ENCODE results near the gene PRICKLE3.
"Not testable (repeated sequence)": the region's sequence is repeated elsewhere in the genome, so short reads cannot be mapped to it uniquely, and the experiment has no call there.

The PRICKLE3 gene

GRCh38 chrX:49184294-49185281 is 1.6 kb downstream of the PRICKLE3 start:
- DNase-seq (ENCODE audit: low read depth in 2 of 2, low spot score in 1 of 2) = no peak

DNA sequence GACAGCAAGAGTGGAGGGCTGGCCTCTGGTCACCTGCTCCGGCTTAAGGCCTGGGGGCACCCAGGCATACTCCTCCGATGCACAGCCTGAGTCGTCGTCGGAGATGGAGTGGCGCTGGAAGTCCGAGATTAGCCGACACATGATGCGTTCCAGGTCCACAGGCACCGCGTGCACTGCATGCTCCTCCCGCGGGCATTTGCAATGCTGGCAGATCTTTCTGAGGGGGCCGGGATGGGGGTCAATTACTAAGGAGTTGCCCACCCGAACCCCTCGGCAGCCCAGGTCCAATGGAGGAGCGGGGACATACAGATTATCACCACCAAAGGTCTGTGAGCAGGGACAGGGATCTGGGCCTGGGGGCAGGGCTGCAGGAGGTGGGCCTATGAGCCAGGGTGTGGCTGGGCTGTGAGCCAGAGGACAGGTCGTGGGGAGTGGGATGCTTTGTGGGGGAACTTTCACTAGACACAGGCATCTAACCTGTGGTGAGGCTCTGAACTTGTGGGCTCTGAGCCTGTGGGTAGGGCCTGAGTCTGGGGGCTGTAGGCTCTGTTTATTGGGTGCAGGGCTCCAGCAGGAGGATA is 2.4 kb downstream of the PRICKLE3 start:
- DNase-seq (ENCODE audit: low read depth in 2 of 2, low spot score in 1 of 2) = no peak

DNA sequence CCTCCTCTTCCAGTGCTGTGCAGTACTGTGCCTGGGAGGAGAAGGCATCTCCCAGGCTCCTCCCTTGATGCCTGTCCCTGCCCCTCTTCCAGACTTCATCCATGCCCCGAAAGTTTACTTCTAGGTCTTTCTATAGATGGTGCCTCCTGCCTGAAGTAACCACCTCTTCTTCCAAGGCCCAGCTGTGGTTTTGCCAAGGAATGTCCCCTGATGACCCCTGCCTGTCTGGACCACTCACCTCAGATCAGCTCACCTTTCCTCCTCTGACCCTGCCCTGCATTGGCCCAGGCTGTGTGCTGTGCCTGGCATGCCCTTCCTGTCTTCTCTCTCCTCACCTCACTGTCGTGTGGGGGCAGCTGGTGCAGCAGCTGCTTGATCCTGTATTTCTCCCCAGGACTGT is 6.8 kb downstream of the PRICKLE3 start:
- no peak for DNase-seq (ENCODE audit: low read depth in 2 of 2, low spot score in 1 of 2)

DNA sequence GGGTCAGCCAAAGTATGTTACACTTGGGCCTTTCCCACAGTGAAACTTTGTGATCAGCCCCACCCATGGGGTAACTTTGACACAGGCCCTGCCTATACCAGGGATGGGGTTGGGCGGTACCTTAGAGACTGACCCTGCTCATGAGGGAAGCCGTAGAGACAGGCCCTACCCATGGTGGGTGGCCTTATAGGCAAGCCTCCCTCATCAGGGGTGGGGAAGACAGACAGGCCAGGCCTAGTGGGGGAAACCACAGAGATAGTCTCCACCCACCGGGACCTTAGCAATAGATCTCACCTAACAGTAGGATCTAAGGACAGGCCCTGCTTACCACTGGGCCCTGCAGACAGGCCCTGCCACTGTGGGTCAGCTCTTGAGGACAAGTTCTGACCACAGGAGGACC is 7.6 kb downstream of the PRICKLE3 start:
- no peak for DNase-seq (ENCODE audit: low read depth in 2 of 2, low spot score in 1 of 2)

GRCh38 chrX:49177873-49178480 is 8.2 kb downstream of the PRICKLE3 start:
- no peak for DNase-seq (ENCODE audit: low read depth in 2 of 2, low spot score in 1 of 2)

GRCh38 chrX:49177338-49177833 is 8.8 kb downstream of the PRICKLE3 start:
- DNase-seq (ENCODE audit: low read depth in 2 of 2, low spot score in 1 of 2) = no peak

DNA sequence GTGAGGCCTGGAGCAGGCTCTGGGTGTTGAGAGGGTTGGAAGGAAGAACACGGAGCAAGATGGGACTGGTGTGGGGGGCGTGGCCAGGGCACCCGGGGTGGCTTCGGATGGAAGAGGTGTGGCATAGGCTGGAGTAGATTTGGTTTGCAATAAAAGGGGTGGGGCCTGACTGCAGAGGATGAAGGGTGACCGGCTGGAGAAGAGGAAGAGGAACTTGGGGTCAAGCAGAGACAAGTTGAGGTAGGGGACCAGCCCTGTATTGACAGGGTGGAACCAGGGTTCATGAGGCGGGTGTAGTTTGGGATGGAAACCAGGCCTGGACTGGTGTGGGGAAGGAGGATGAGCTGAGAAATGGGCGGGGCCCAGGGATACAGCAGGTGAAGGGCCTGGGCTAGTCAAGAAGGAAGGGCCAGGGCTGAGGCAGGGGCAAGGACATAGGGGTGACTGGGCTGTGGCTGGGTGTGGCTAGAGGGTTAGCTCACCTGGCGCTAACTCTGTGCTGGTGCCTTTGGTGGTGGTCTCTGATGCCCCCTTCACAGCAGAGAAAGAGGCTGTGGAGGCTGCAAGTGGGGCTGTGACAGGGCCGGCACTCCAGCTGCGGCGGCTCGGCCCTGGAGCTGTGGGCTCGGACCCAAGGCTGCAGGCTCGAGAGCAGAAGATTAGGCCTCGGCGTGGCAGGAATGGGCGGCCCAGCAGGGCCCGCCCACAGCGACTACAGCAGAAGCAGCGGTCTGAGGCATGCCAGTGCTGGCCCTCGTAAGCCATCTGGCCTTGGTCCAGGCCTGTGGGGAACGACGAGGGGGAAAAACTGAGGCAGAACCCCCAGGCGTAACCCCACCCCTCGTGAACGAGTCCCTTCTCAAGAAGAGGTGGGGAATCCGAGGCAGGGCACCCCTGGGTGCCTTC is 9.5 kb downstream of the PRICKLE3 start:
- no peak for DNase-seq (ENCODE audit: low read depth in 2 of 2, low spot score in 1 of 2)

DNA sequence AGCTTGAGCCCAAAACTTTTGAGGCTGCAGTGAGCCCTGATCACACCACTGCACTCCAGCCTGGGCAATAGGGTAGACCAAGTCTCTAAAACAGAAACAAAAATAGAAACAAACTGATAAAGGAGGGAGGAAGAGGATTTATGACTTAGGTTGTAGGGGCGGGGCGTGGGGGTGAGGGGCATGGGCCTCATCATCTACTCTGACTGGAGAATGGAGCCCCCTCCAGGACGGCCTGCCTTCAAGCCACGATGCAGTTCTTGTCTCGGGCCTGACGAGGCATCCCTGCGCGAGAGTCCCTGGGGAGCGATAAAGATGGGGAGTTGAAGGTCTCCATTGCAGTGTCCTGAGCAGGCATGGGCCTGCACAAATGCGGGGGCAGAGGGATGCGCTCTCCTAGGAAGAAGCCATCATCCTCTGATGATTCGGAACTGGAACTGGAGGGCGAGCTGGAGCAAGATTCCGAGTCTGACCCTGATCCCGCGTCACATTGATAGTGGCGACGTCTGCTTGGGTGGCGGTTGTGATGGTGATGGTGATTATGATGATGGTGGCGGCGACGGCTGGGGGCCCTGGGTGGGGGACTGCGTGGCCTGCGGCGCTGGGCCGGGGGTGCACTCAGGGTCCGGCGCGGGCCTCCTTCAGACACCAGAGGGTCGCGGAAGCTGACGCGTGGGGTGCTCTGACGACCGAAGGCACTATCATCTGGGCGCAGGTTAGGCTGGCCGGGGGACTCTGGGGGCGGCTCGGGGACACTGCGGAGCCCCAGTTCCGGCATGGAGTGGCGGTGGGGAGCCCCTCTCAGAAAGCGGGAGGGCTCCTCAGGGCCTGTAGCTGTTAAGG is 10.5 kb downstream of the PRICKLE3 start:
- no peak for DNase-seq (ENCODE audit: low read depth in 2 of 2, low spot score in 1 of 2)

GRCh38 chrX:49174723-49175122 is 11.4 kb downstream of the PRICKLE3 start:
- no peak for DNase-seq (ENCODE audit: low read depth in 2 of 2, low spot score in 1 of 2)

- DNase-seq (ENCODE audit: low read depth in 2 of 2, low spot score in 1 of 2) = not testable (repeated sequence)
Observed at GRCh38 chrX:49173544-49173943, 12.6 kb downstream of the PRICKLE3 start.

GRCh38 chrX:49172280-49172780 is 13.8 kb downstream of the PRICKLE3 start:
- peak; percentile 20 to 49 for DNase-seq (ENCODE audit: low read depth in 2 of 2, low spot score in 1 of 2)

GRCh38 chrX:49171752-49172279 is 14.4 kb downstream of the PRICKLE3 start, which contains the start of gene PLP2:
Gene PLP2 (plus strand): TSS chrX:49171898. CDS start chrX:49172001, 103 bp downstream.
- DNase-seq (ENCODE audit: low read depth in 2 of 2, low spot score in 1 of 2) = peak; percentile 34 to 65

DNA sequence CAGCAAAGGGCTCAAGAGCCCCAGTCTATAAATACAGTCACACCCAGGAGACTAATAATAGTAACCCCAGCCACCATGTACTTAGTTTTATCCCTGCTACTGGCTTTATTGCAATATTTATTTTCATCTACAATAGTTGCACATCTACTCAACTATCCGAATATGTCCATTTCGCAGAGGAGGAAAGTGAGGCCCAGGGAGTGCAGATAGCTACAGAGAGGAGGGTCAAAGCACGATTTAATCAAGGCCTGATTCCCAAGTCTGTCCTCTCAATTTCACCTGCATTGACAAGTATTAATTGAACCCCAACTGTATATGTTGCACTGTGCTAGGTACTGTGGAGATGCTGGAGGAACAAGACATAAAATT is 18.4 kb downstream of the PRICKLE3 start:
- no peak for DNase-seq (ENCODE audit: low read depth in 2 of 2, low spot score in 1 of 2)

DNA sequence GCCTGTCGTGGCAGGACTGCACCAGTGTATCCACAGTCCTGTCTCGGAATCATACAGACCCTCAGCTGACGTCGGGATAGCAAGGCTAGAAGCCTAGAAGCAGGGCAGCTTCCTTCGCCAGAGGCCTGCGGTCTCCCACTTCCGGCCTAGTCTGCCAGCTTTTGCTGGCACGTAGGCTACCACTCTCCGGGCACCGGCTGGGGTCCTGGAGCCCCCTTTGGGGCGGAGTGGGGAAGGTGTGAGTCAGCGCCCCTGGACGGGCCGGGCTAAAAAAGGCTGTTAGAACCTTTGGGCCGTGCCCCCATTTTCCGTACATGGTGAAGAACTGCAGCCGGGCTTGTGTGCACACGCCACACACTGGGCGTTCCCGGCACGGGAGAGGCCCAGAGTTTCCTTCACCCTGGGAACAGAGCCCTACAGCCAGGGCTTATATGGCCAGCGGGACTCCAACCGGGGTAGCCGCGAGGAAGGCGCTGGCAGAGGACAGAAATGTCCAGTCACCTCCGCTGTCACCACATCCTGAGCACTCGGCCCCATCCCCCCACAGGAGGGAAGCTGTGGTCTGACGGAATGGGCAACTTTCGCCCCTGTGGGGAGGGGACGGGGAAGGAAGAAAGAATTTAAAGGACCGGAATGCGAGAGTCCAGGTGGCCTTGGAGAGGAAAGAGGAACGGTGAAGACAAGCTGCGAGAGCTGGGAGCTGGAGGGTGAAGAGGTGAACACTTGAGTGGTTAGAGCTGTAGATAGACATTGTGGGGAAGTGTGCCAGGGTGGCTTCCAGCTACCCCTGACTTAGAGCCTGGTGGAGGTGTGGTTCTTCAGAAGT is 19.0 kb downstream of the PRICKLE3 start:
- DNase-seq (ENCODE audit: low read depth in 2 of 2, low spot score in 1 of 2) = peak; percentile 6 to 50

DNA sequence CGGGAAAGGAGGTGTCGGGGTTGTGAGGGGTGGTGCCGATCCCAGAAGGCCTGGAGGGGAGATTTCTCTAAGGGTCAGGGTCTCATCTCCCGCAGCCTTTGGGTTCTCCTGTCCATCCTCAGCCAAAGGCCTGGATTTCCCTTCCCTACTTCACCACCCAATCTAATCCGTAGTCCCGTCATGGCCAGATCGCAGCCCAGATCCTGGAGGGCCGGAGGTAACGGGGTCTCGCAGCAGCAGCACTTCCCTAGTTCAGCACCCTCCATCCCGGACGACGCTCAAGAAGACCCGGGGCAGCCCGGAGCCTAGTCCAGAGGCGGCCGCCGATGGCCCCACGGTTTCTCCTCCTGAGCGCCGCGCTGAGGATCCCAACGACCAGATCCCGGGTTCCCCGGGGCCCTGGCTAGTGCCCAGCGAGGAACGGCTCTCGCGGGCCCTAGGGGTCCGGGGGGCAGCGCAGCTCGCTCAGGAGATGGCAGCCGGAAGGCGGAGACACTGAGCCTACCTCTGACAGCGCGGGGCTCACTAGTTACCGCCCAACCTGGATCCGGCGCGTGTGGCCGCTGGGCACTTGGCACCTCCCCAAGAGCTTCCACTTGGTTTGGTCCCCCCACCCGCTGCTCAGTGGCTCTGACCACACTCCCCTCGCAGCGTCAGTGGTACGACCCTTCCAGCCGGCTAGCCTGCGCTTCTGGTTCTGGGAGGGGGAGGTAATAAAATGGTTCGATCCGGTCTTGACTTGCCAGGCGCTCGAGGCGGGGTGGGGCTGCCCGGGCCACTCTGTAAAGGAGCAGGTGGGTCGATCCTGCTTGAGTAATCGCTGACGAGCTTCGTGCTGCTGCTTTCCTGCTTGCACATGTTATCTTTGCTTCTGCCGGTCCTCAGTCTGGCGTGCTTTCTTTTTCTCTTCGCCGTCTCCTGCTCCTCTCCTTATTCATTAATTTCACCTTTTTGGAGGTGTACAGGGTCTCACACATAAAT is 20.0 kb downstream of the PRICKLE3 start:
- DNase-seq (ENCODE audit: low read depth in 2 of 2, low spot score in 1 of 2) = peak; percentile 34 to 53

DNA sequence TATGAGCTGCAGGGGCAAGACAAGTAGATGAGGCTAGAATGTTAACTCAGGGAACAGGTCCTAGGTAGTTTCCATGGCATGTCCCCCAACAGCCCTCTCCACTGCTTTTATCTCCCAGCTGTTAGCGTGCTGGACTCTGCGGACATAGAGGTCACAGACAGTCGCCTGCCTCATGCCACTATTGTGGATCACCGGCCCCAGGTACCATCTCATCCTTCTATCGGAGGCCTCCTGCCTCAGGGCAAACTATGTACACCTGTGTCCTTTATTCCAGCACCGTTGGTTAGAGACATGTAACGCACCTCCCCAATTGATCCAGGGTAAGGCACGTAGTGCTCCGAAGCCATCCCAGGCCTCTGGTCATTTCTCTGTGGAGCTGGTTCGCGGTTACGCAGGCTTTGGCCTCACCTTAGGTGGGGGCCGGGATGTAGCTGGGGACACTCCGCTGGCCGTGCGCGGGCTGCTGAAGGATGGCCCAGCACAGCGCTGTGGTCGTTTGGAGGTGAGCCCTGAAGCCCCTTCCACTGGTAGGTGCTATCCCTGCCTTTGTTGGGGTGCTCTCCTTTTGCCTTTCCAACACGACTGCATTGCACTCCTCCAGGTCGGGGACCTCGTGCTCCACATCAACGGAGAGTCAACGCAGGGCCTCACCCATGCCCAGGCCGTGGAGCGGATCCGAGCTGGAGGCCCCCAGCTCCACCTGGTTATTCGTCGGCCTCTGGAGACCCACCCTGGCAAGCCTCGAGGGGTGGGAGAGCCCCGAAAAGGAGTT is 21.4 kb downstream of the PRICKLE3 start:
- DNase-seq (ENCODE audit: low read depth in 2 of 2, low spot score in 1 of 2) = no peak

All from stimulated activated CD8-positive, alpha-beta memory T cell treated with anti-CD3 and anti-CD28 coated beads, Interleukin-4, amount 100 ng/mL, for 4 hours (primary cell).